Measurements from ENCODE around the gene PRKCH.

PRKCH gene

GRCh38 chr14:61544448-61545330 lies 223.3 kb downstream of the PRKCH start:
- H3K27me3 ChIP-seq (ENCODE audit: control insufficient read depth, insufficient read depth, low read length): no peaks in the 10 kb centered on the region
- no peak overlapping the region for H3K4me3 ChIP-seq (ENCODE audit: low read length)
- H3K36me3 ChIP-seq (ENCODE audit: control insufficient read depth, insufficient read depth, low read length): no peaks in the 10 kb centered on the region
- H3K9me3 ChIP-seq (ENCODE audit: control insufficient read depth, insufficient read depth, low read length): no peaks in the 10 kb centered on the region
- no peak for DNase-seq (ENCODE audit: low read depth, low spot score)
- no peaks in the 10 kb centered on the region for H3K4me1 ChIP-seq (ENCODE audit: control insufficient read depth, insufficient read depth, low read length)
- no CpG with 5 or more reads among the region's 14 CpGs for WGBS (ENCODE audit: insufficient coverage, insufficient read length)
- H3K27ac ChIP-seq (ENCODE audit: low read length): no peak overlapping the region

- WGBS (ENCODE audit: insufficient coverage, insufficient read length): no CpG with 5 or more reads among the region's 7 CpGs
- DNase-seq (ENCODE audit: low read depth, low spot score): no peak
- H3K27ac ChIP-seq (ENCODE audit: low read length): no peak overlapping the region
- no peaks in the 10 kb centered on the region for H3K27me3 ChIP-seq (ENCODE audit: control insufficient read depth, insufficient read depth, low read length)
- H3K36me3 ChIP-seq (ENCODE audit: control insufficient read depth, insufficient read depth, low read length): no peaks in the 10 kb centered on the region
- no peaks in the 10 kb centered on the region for H3K4me1 ChIP-seq (ENCODE audit: control insufficient read depth, insufficient read depth, low read length)
- no peaks in the 10 kb centered on the region for H3K9me3 ChIP-seq (ENCODE audit: control insufficient read depth, insufficient read depth, low read length)
- H3K4me3 ChIP-seq (ENCODE audit: low read length): no peak overlapping the region
Observed at GRCh38 chr14:61545726-61546455, 224.5 kb downstream of the PRKCH start.

GRCh38 chr14:61547186-61548069 lies 226.0 kb downstream of the PRKCH start:
- WGBS (ENCODE audit: insufficient coverage, insufficient read length): no CpG with 5 or more reads among the region's 14 CpGs
- Histone ChIP-seq H3K27ac (ENCODE audit: low read length) (no peak overlapping the region), H3K9me3 (ENCODE audit: control insufficient read depth, insufficient read depth, low read length) (no peaks in the 10 kb centered on the region), H3K27me3 (ENCODE audit: control insufficient read depth, insufficient read depth, low read length) (no peaks in the 10 kb centered on the region), H3K4me1 (ENCODE audit: control insufficient read depth, insufficient read depth, low read length) (no peaks in the 10 kb centered on the region), H3K4me3 (ENCODE audit: low read length) (no peak overlapping the region), H3K36me3 (ENCODE audit: control insufficient read depth, insufficient read depth, low read length) (no peaks in the 10 kb centered on the region)
- no peak for DNase-seq (ENCODE audit: low read depth, low spot score)

GRCh38 chr14:61549425-61549824 lies 228.0 kb downstream of the PRKCH start:
- DNase-seq (ENCODE audit: low read depth, low spot score): no peak
- no CpG with 5 or more reads among the region's 2 CpGs for WGBS (ENCODE audit: insufficient coverage, insufficient read length)
- H3K4me3 ChIP-seq (ENCODE audit: low read length): no peak overlapping the region
- no peak overlapping the region for H3K27ac ChIP-seq (ENCODE audit: low read length)
- peaks cover 2% of the 10 kb centered on the region for H3K4me1 ChIP-seq (ENCODE audit: control insufficient read depth, insufficient read depth, low read length)
- H3K36me3 ChIP-seq (ENCODE audit: control insufficient read depth, insufficient read depth, low read length): no peaks in the 10 kb centered on the region
- H3K27me3 ChIP-seq (ENCODE audit: control insufficient read depth, insufficient read depth, low read length): no peaks in the 10 kb centered on the region
- H3K9me3 ChIP-seq (ENCODE audit: control insufficient read depth, insufficient read depth, low read length): no peaks in the 10 kb centered on the region

- H3K27ac ChIP-seq (ENCODE audit: low read length): no peak overlapping the region
- no peaks in the 10 kb centered on the region for H3K27me3 ChIP-seq (ENCODE audit: control insufficient read depth, insufficient read depth, low read length)
- H3K4me1 ChIP-seq (ENCODE audit: control insufficient read depth, insufficient read depth, low read length): peaks cover 2% of the 10 kb centered on the region
- no peaks in the 10 kb centered on the region for H3K9me3 ChIP-seq (ENCODE audit: control insufficient read depth, insufficient read depth, low read length)
- H3K4me3 ChIP-seq (ENCODE audit: low read length): no peak overlapping the region
- no CpG with 5 or more reads among the region's 3 CpGs for WGBS (ENCODE audit: insufficient coverage, insufficient read length)
- no peak for DNase-seq (ENCODE audit: low read depth, low spot score)
- no peaks in the 10 kb centered on the region for H3K36me3 ChIP-seq (ENCODE audit: control insufficient read depth, insufficient read depth, low read length)
Observed at GRCh38 chr14:61551384-61551783, 230.0 kb downstream of the PRKCH start.

GRCh38 chr14:61552241-61552640 lies 230.9 kb downstream of the PRKCH start:
- DNase-seq (ENCODE audit: low read depth, low spot score): no peak
- H3K4me3 ChIP-seq (ENCODE audit: low read length): no peak overlapping the region
- no peaks in the 10 kb centered on the region for H3K27me3 ChIP-seq (ENCODE audit: control insufficient read depth, insufficient read depth, low read length)
- no CpG with 5 or more reads among the region's 4 CpGs for WGBS (ENCODE audit: insufficient coverage, insufficient read length)
- no peaks in the 10 kb centered on the region for H3K36me3 ChIP-seq (ENCODE audit: control insufficient read depth, insufficient read depth, low read length)
- H3K4me1 ChIP-seq (ENCODE audit: control insufficient read depth, insufficient read depth, low read length): peaks cover 2% of the 10 kb centered on the region
- no peak overlapping the region for H3K27ac ChIP-seq (ENCODE audit: low read length)
- H3K9me3 ChIP-seq (ENCODE audit: control insufficient read depth, insufficient read depth, low read length): no peaks in the 10 kb centered on the region

GRCh38 chr14:61553730-61554641 lies 232.6 kb downstream of the PRKCH start:
- H3K4me3 ChIP-seq (ENCODE audit: low read length): no peak overlapping the region
- no peaks in the 10 kb centered on the region for H3K27me3 ChIP-seq (ENCODE audit: control insufficient read depth, insufficient read depth, low read length)
- H3K36me3 ChIP-seq (ENCODE audit: control insufficient read depth, insufficient read depth, low read length): no peaks in the 10 kb centered on the region
- DNase-seq (ENCODE audit: low read depth, low spot score): no peak
- H3K9me3 ChIP-seq (ENCODE audit: control insufficient read depth, insufficient read depth, low read length): no peaks in the 10 kb centered on the region
- WGBS (ENCODE audit: insufficient coverage, insufficient read length): no CpG with 5 or more reads among the region's 11 CpGs
- no peak overlapping the region for H3K27ac ChIP-seq (ENCODE audit: low read length)
- H3K4me1 ChIP-seq (ENCODE audit: control insufficient read depth, insufficient read depth, low read length): peaks cover 2% of the 10 kb centered on the region

- H3K9me3 ChIP-seq (ENCODE audit: control insufficient read depth, insufficient read depth, low read length): no peaks in the 10 kb centered on the region
- peaks cover 2% of the 10 kb centered on the region for H3K4me1 ChIP-seq (ENCODE audit: control insufficient read depth, insufficient read depth, low read length)
- no peak overlapping the region for H3K27ac ChIP-seq (ENCODE audit: low read length)
Observed at GRCh38 chr14:61555056-61555838, 233.9 kb downstream of the PRKCH start.

GRCh38 chr14:61556455-61556854 lies 235.1 kb downstream of the PRKCH start:
- no CpG with 5 or more reads among the region's 4 CpGs for WGBS (ENCODE audit: insufficient coverage, insufficient read length)
- Histone ChIP-seq H3K4me3 (ENCODE audit: low read length) (no peak overlapping the region), H3K36me3 (ENCODE audit: control insufficient read depth, insufficient read depth, low read length) (no peaks in the 10 kb centered on the region), H3K9me3 (ENCODE audit: control insufficient read depth, insufficient read depth, low read length) (no peaks in the 10 kb centered on the region), H3K4me1 (ENCODE audit: control insufficient read depth, insufficient read depth, low read length) (peaks cover 2% of the 10 kb centered on the region), H3K27ac (ENCODE audit: low read length) (no peak overlapping the region), H3K27me3 (ENCODE audit: control insufficient read depth, insufficient read depth, low read length) (no peaks in the 10 kb centered on the region)
- DNase-seq (ENCODE audit: low read depth, low spot score): no peak

More at GRCh38 chr14:61555056-61555838, 233.9 kb downstream of the PRKCH start:
- Histone ChIP-seq H3K36me3 (ENCODE audit: control insufficient read depth, insufficient read depth, low read length) (no peaks in the 10 kb centered on the region), H3K4me3 (ENCODE audit: low read length) (no peak overlapping the region), H3K27me3 (ENCODE audit: control insufficient read depth, insufficient read depth, low read length) (no peaks in the 10 kb centered on the region)
- DNase-seq (ENCODE audit: low read depth, low spot score): no peak
- no CpG with 5 or more reads among the region's 6 CpGs for WGBS (ENCODE audit: insufficient coverage, insufficient read length)
